Tibial nerve (tissue), 4 donors: Measurements from ENCODE around the gene GMIP. TPM values are rescaled to one million over a fixed set of nuclear protein-coding genes. Genes with fewer than 3 reads are reported as not detected.

Experiments used
- DNase-seq, 2 donors: peaks; one replicate each; pipeline ENCODE4 v3.0.0-alpha.2; 2019; ENCODE audit warnings: low spot score in 2 of 2
- H3K27ac ChIP-seq, 4 donors: fragments of 200-600 bp; sonication (generic) in 3 of 4; one replicate each; pipeline ENCODE4 v1.5.1; 2017 to 2019; ENCODE audit warnings: mild to moderate bottlenecking in 1 of 4
- H3K27me3 ChIP-seq, 2 donors: fragments of 200-600 bp; sonication (generic) in 1 of 2; one replicate each; pipeline versions ENCODE4 v1.5.1 to v1.6.0; 2017 to 2019
- H3K36me3 ChIP-seq, 3 donors: fragments of 200-600 bp; sonication (generic); one replicate each; pipeline ENCODE4 v1.5.1; 2018 to 2019
- H3K4me1 ChIP-seq, 4 donors: fragments of 200-600 bp; sonication (generic) in 3 of 4; one replicate each; pipeline ENCODE4 v1.5.1; 2017 to 2019
- H3K4me3 ChIP-seq, 4 donors: fragments of 200-600 bp; sonication (generic) in 3 of 4; one replicate each; pipeline ENCODE4 v1.5.1; 2017 to 2019; ENCODE audit warnings: mild to moderate bottlenecking in 1 of 4, moderate library complexity in 1 of 4
- H3K9me3 ChIP-seq, 4 donors: fragments of 200-600 bp; sonication (generic) in 3 of 4; one replicate each; pipeline ENCODE4 v1.5.1; 2017 to 2019
- EP300 ChIP-seq, 2 donors: sonication (generic); formaldehyde crosslinking; IDR thresholded peaks; one replicate each; pipeline ENCODE4 v1.6.1; 2017; ENCODE audit warnings: antibody characterized with exemption in 2 of 2, mild to moderate bottlenecking in 1 of 2
- POLR2A ChIP-seq, 2 donors: fragments of 450-650 bp; IDR thresholded peaks; one replicate each; pipeline ENCODE4 v1.6.1; 2017; ENCODE audit warnings: antibody characterized with exemption in 2 of 2, mild to moderate bottlenecking in 2 of 2, moderate library complexity in 2 of 2
- WGBS, 2 donors: methylation state at CpG; one replicate each; pipeline ENCODE4 v1.1.5; 2018; 5-methylcytosine and 5-hydroxymethylcytosine counted together
- total RNA-seq, 4 donors: library from RNA; depleted of rRNA; stranded (reverse); fragments of >200 nt; gene quantifications; one replicate each; pipeline ENCODE4 v1.1.0, GENCODE V29; 2016
- TF ChIP-seq, protein P1 (sequence below), 5 experiments: fragments of 200-600 bp in 3 of 5; fragments of 450-650 bp in 2 of 5; sonication (generic) in 3 of 5; IDR thresholded peaks; one replicate each; pipeline ENCODE4 v1.5.1; 2016 to 2019; ENCODE audit warnings: antibody characterized with exemption in 5 of 5, mild to moderate bottlenecking in 3 of 5, moderate library complexity in 2 of 5

GMIP gene
- total RNA-seq, 4 donors from 2014 or later: 8.8 to 35.1 (median 15.6) TPM

DNA sequence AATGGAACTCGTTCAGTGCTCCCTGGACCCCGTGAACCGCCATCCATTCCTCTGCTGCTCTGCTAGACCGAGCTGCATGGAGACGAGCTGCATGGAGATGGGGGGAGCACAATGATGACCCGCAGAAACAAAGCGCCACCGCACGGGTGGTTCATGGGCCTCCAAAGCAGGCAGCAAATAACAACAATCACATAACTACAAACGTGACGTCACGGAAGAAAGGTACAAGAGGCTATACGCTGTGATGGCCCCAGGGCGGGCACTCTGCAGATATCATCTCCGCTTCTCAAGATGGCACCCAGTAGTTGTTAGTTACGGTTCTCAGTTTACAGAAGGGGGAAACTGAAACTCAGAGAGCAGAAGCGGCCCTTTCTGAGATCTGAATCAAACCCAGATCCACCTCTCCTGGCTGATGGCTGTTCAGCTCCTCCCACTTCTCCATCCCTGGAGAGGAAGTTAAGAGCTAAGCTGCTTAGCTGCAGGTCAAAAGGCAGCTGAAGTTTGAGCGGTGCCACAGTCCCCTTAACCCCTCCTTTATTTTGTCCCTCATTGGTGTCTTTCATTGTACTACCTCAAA is 18.3 kb upstream of the GMIP start:
- WGBS, 2 donors: 64 to 71% methylated on average over 18 of the region's 18 CpGs
- peaks cover 0 to 33% (median 19%) of the 10 kb centered on the region in 4 donors for H3K4me1 ChIP-seq
- peak overlapping the region in 1 of 4 donors; percentile 11 for H3K27ac ChIP-seq
- TF ChIP-seq POLR2A (IDR thresholded peaks at IDR 0.05) (no peak), EP300 (IDR thresholded peaks at IDR 0.05) (no peak)
- TF ChIP-seq, protein P1, sequence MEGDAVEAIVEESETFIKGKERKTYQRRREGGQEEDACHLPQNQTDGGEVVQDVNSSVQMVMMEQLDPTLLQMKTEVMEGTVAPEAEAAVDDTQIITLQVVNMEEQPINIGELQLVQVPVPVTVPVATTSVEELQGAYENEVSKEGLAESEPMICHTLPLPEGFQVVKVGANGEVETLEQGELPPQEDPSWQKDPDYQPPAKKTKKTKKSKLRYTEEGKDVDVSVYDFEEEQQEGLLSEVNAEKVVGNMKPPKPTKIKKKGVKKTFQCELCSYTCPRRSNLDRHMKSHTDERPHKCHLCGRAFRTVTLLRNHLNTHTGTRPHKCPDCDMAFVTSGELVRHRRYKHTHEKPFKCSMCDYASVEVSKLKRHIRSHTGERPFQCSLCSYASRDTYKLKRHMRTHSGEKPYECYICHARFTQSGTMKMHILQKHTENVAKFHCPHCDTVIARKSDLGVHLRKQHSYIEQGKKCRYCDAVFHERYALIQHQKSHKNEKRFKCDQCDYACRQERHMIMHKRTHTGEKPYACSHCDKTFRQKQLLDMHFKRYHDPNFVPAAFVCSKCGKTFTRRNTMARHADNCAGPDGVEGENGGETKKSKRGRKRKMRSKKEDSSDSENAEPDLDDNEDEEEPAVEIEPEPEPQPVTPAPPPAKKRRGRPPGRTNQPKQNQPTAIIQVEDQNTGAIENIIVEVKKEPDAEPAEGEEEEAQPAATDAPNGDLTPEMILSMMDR (IDR thresholded peaks at IDR 0.05): no peak
- H3K27me3 ChIP-seq: no peaks in the 10 kb centered on the region
- H3K36me3 ChIP-seq: peaks cover 0 to 43% (median 18%) of the 10 kb centered on the region in 3 donors
- H3K4me3 ChIP-seq: no peak overlapping the region
- H3K9me3 ChIP-seq: no peaks in the 10 kb centered on the region
- DNase-seq: no peak

DNA sequence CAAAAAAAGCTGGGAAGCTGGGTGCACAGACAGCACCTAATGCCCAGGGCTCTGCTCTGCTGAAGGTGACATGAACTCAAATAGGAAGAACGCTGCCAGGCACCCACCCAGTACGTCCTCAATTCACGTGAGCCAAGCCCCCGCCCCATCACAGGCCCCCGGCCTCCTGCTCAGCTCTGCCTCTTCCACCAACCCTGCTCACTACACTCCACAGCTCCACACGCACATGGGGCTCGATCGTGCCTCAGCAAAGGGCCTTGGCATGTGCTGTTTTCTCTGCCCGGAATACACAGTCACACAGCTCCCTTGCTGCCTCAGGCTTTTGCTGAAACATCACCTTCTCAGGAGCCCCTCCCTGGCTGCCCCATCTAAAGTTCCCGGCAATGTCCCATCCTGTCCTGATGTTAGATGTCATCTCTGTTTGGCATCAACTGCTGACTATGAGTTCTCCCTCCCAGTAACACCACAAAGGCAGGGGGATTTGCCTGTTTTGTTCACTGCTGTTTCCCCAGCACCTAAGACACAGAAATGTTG is 17.8 kb upstream of the GMIP start:
- no peak for DNase-seq
- no peak overlapping the region for H3K4me3 ChIP-seq
- H3K27ac ChIP-seq: peak overlapping the region in 1 of 4 donors; percentile 11
- H3K9me3 ChIP-seq: no peaks in the 10 kb centered on the region
- H3K4me1 ChIP-seq: peaks cover 0 to 33% (median 19%) of the 10 kb centered on the region in 4 donors
- peaks cover 0 to 48% (median 23%) of the 10 kb centered on the region in 3 donors for H3K36me3 ChIP-seq
- TF ChIP-seq, protein P1 (IDR thresholded peaks at IDR 0.05): no peak
- TF ChIP-seq EP300 (IDR thresholded peaks at IDR 0.05): no peak
- TF ChIP-seq POLR2A (IDR thresholded peaks at IDR 0.05): no peak
- no peaks in the 10 kb centered on the region for H3K27me3 ChIP-seq
- WGBS, 2 donors: 81 to 84% methylated on average over 10 of the region's 10 CpGs

DNA sequence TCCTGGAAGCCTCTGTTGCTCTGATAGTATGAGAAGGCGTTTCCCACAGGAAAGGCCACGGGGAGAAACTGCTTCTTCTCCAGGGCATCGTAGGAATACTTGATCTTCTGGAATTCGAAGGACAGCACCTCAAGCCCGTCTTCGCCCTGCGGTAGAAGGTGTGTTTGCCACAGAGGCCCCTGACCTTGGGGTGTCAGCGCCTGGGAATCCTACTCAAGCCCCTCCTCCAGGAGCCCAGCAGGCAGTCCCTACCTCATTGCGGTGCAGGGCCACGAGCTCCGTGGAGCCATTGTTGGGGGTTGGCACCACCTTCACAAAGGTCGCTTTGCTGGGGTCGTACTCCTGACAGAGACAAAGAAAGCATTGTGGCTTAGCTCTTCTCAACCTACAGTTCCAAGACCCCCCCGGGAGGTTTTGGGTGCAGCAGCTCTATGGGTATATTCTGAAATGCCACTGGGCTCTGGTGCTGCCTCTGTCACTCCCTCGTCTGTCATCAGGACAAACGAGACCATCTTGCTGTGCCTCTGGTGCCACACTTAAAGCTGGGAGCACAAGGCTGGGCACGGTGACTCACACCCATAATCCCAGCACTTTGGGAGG is 16.3 kb upstream of the GMIP start:
- no peak for DNase-seq
- no peaks in the 10 kb centered on the region for H3K27me3 ChIP-seq
- no peak overlapping the region for H3K4me3 ChIP-seq
- H3K4me1 ChIP-seq: peaks cover 0 to 33% (median 19%) of the 10 kb centered on the region in 4 donors
- no peak overlapping the region for H3K27ac ChIP-seq
- H3K9me3 ChIP-seq: no peaks in the 10 kb centered on the region
- TF ChIP-seq, protein P1 (IDR thresholded peaks at IDR 0.05): no peak
- TF ChIP-seq EP300 (IDR thresholded peaks at IDR 0.05): no peak
- no peak for TF ChIP-seq POLR2A (IDR thresholded peaks at IDR 0.05)
- H3K36me3 ChIP-seq: peaks cover 0 to 63% (median 38%) of the 10 kb centered on the region in 3 donors
- 78 to 83% methylated on average over 14 to 17 of the region's 17 CpGs for WGBS, 2 donors

DNA sequence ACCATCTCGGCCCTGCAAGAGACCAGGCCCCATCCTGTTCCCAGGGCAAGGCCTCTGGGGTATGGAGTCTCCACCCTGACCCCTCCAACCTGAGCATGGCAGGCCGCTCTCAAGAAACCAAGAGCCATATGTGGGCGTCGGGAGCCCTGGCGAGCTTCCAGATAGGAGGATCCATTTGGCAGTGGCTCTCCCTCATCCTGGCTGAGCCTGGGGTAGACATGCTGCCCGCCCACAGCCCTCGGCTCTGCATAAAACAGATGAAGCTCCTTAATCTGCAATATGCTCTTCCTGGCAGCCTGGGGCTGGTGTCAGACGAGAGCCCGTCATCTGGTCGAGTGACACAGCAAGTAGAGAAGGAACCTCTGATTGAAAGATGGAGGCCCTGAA is 13.9 kb upstream of the GMIP start:
- Histone ChIP-seq H3K4me3 (no peak overlapping the region), H3K27me3 (no peaks in the 10 kb centered on the region), H3K9me3 (no peaks in the 10 kb centered on the region), H3K27ac (no peak overlapping the region), H3K36me3 (peaks cover 6 to 86% (median 61%) of the 10 kb centered on the region in 3 donors), H3K4me1 (peaks cover 0 to 36% (median 13%) of the 10 kb centered on the region in 4 donors)
- TF ChIP-seq POLR2A (IDR thresholded peaks at IDR 0.05): no peak
- TF ChIP-seq, protein P1 (IDR thresholded peaks at IDR 0.05): no peak
- no peak for TF ChIP-seq EP300 (IDR thresholded peaks at IDR 0.05)
- WGBS, 2 donors: 51 to 76% methylated on average over 7 to 10 of the region's 10 CpGs
- no peak for DNase-seq
